ENCODE data around the gene TMEM184A.

TMEM184A gene

DNA sequence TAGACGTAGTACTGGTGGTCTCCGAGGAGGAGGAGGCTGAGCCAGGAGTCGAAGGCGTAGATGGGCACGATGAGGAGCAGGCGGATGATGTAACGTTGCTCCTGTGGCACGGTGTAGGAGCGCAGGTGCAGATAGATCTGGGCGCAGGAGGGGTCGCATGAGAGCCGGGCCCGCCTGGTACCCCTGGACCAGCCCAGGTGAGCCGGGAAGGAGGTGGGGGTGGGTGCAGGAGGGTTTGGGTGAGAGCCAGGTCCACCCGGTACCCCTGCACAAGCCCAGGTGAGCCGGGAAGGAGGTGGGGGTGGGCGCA, 5.2 kb downstream of the TMEM184A start:
- DNase-seq (ENCODE audit: low read depth in 2 of 2) = no peak
- no peak overlapping the region for H3K4me3 ChIP-seq (replicated peaks in 1 of 2; ENCODE audit: low read depth in 2 of 2, low read length in 2 of 2)
- TF ChIP-seq CTCF (IDR thresholded peaks at IDR 0.05; ENCODE audit: low read depth, low read length) = no peak

DNA sequence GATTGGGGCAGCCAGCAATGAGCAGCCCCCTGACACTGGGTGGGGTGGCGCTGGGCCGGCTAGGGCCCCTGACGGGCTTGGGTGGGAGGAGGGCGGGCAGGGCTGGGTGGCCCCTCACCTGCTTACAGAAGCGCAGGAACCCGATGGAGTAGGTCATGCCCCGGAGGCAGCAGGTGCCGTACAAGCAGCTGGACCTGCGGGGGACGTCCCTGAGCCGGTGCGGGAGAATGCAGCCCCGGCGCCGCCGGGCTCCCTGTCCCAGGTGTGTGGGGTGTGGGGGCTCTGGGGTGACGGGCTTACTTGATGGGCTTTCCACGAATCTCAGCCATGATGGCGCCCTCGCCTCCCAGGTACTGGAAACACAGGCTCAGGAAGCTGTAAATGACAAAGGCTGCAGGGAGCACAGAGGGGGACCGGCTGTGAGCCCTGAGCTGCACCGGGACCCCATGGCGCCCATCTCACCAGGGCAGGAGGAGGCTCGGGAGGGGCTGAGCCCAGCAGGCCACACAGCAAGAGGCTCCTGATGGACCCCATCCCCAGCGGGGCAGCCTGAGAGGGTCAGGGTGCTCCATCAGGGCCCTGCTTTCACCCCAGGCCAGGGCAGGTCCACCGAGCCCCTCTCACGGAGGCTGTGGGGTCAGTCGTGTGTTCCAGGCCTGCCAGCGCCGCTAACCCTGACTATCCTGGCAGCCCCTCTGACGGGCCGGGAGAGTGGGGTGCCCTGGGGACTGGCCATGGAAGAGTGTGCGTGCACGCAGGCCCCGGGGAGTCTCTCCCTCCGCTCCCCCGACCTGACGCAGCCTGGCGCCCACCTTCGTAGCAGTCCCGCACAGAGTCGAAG, 5.8 kb downstream of the TMEM184A start:
- TF ChIP-seq CTCF (IDR thresholded peaks at IDR 0.05; ENCODE audit: low read depth, low read length) = no peak
- no peak overlapping the region for H3K4me3 ChIP-seq (replicated peaks in 1 of 2; ENCODE audit: low read depth in 2 of 2, low read length in 2 of 2)
- DNase-seq (ENCODE audit: low read depth in 2 of 2) = no peak

GRCh38 chr7:1549357-1550004, 6.5 kb downstream of the TMEM184A start:
- no peak for TF ChIP-seq CTCF (IDR thresholded peaks at IDR 0.05; ENCODE audit: low read depth, low read length)
- no peak for DNase-seq (ENCODE audit: low read depth in 2 of 2)

DNA sequence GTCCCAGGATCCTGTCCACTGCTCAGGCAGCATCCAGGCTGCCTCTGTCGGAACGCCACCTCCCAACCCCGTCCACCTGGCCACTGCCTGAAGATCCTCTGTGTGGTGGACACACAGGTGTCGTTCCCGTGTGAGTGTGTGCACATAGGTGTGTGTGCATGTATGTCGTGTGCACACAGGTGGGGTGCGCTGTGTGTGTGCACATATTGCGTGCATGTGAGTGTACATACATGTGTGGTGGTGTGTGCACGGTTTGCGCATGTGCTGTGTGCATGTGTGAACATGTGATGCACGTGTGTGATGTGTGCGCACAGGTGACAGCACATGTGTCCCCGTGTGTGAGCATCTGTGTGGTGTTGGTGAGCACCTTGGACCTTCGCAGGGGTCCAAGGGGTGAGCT, 7.1 kb downstream of the TMEM184A start:
- TF ChIP-seq CTCF (IDR thresholded peaks at IDR 0.05; ENCODE audit: low read depth, low read length) = no peak
- H3K4me3 ChIP-seq (replicated peaks in 1 of 2; ENCODE audit: low read depth in 2 of 2, low read length in 2 of 2) = no peak overlapping the region
- no peak for DNase-seq (ENCODE audit: low read depth in 2 of 2)

More at GRCh38 chr7:1549357-1550004, 6.5 kb downstream of the TMEM184A start:
- no peak overlapping the region for H3K4me3 ChIP-seq (replicated peaks in 1 of 2; ENCODE audit: low read depth in 2 of 2, low read length in 2 of 2)

DNA sequence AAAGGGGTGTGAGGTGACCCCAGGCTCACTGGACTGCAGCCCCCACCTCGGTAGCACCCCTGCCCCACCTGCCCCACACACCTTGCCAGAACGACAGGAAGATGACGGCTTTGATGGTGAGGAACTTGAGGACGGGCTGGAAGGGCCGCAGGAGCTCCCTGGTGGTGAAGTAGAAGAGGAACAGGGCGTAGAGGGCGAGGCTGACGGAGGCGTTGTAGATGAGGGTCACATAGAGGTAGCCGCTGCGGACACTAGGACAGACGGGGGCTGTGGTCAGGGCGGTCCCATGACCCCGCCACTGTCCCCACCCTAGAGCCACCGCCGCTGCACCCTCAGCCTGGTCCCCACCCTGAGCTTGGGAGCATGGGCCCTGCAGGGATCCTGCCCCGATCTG, 7.6 kb downstream of the TMEM184A start:
- no peak for TF ChIP-seq CTCF (IDR thresholded peaks at IDR 0.05; ENCODE audit: low read depth, low read length)
- DNase-seq (ENCODE audit: low read depth in 2 of 2) = no peak
- H3K4me3 ChIP-seq (replicated peaks in 1 of 2; ENCODE audit: low read depth in 2 of 2, low read length in 2 of 2) = no peak overlapping the region

DNA sequence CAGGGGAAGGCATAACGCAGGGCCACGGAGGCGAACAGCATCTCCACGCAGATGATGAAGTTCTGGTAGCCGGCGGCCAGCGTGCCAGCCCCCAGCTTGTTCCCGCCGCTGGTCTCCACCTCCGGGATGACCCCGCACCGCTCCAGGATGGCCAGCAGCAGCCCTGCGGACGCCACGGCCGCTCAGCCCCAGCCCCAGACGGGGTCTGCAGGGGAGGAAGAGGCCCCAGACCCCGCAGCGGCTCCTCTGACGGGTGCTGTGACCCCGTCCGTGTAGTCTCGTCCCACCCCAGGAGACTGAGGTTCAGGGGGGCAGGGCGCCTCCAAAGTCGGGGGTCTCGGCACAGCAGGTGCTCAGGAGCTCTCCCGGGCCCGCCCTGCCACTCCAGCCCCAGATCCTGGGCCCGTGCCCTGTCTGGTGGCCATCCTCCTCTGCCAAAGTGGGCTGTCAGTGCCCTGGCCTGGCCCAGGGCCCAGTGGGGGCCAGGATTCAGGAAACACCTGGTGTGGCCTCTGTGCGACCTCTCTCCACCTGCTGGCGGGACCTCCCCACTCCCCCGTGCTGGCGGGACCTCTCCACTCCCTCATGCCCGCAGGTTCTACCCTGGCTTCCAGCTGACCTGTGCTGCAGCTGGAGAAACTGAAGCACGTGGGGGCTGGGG, 8.1 kb downstream of the TMEM184A start:
- DNase-seq (ENCODE audit: low read depth in 2 of 2) = no peak
- no peak for TF ChIP-seq CTCF (IDR thresholded peaks at IDR 0.05; ENCODE audit: low read depth, low read length)
- H3K4me3 ChIP-seq (replicated peaks in 1 of 2; ENCODE audit: low read depth in 2 of 2, low read length in 2 of 2) = no peak overlapping the region

All from cardiac fibroblast (primary cell).